ENCODE results near the gene UAP1L1. TPM values are rescaled to one million over a fixed set of nuclear protein-coding genes. Genes with fewer than 3 reads are reported as not detected.

The UAP1L1 gene
- total and polyA plus RNA-seq, 12 donors, result 0.28 to 68.7 (median 15.1) TPM

GRCh38 chr9:137088121-137088520 lies 10.8 kb downstream of the UAP1L1 start:
- H3K36me3 ChIP-seq (replicated peaks in 1 of 2), result peaks cover 0 to under 1% of the 10 kb centered on the region in 2 donors
- intact Hi-C loops (cut with DNase I), result no loop called here
- H3K27me3 ChIP-seq, result no peaks in the 10 kb centered on the region
- H3K27ac ChIP-seq, result no peak overlapping the region
- TF ChIP-seq POLR2A (IDR thresholded peaks at IDR 0.05), result no peak
- TF ChIP-seq, protein P1, sequence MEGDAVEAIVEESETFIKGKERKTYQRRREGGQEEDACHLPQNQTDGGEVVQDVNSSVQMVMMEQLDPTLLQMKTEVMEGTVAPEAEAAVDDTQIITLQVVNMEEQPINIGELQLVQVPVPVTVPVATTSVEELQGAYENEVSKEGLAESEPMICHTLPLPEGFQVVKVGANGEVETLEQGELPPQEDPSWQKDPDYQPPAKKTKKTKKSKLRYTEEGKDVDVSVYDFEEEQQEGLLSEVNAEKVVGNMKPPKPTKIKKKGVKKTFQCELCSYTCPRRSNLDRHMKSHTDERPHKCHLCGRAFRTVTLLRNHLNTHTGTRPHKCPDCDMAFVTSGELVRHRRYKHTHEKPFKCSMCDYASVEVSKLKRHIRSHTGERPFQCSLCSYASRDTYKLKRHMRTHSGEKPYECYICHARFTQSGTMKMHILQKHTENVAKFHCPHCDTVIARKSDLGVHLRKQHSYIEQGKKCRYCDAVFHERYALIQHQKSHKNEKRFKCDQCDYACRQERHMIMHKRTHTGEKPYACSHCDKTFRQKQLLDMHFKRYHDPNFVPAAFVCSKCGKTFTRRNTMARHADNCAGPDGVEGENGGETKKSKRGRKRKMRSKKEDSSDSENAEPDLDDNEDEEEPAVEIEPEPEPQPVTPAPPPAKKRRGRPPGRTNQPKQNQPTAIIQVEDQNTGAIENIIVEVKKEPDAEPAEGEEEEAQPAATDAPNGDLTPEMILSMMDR (IDR thresholded peaks at IDR 0.05), result no peak
- H3K9me3 ChIP-seq (replicated peaks in 1 of 3), result no peaks in the 10 kb centered on the region
- WGBS, 4 donors, result 82 to 87% (median 84%) methylated on average over 5 of the region's 5 CpGs
- no peak overlapping the region for H3K4me3 ChIP-seq
- no peak for DNase-seq
- H3K4me1 ChIP-seq (replicated peaks in 1 of 2), result peaks cover 24 to 31% of the 10 kb centered on the region in 2 donors

DNA sequence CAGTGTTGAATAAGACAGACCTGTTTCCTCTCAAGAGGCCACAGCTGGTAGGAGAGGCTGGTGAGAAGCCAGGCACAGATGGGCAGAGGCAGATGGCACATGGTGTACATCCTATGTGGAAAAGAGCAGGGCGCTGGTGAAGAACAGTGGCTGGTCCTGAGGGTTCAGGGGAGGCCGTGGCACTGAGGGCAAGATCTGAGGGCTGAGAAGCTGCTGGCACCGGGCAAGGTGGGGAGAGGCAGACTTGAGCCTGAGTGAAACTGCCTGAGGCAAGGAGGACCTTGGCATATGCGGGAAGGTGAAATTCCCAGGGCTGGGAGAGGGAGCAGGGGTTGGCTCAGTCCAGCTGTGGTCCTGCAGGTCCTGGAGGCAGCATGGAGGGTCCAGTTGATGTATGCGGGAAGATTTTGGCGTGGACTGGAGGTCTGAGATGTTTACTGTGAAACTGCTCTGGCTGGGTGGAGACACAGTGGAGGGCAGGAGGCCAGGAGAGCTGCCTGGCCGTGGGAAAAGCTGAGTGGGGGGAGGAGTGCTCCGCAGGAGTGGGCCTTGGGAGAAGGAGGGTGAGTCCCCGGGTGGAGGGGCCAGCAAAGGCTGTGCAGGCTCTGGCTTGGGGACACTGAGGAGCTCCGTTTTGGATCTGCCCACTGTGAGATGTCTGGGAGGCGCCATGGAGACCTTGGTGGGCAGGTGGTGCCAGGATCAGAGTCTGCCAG lies 12.1 kb downstream of the UAP1L1 start:
- no peaks in the 10 kb centered on the region for H3K9me3 ChIP-seq (replicated peaks in 1 of 3)
- no peak overlapping the region for H3K4me3 ChIP-seq
- TF ChIP-seq POLR2A (IDR thresholded peaks at IDR 0.05), result no peak
- TF ChIP-seq, protein P1 (IDR thresholded peaks at IDR 0.05), result no peak
- 71 to 75% (median 72%) methylated on average over 11 of the region's 11 CpGs for WGBS, 4 donors
- no peaks in the 10 kb centered on the region for H3K36me3 ChIP-seq (replicated peaks in 1 of 2)
- H3K27ac ChIP-seq, result no peak overlapping the region
- DNase-seq, result peak in 1 of 7 donors; percentile 21
- intact Hi-C loops (cut with DNase I), result no loop called here
- no peaks in the 10 kb centered on the region for H3K27me3 ChIP-seq
- peaks cover 17 to 21% of the 10 kb centered on the region in 2 donors for H3K4me1 ChIP-seq (replicated peaks in 1 of 2)

DNA sequence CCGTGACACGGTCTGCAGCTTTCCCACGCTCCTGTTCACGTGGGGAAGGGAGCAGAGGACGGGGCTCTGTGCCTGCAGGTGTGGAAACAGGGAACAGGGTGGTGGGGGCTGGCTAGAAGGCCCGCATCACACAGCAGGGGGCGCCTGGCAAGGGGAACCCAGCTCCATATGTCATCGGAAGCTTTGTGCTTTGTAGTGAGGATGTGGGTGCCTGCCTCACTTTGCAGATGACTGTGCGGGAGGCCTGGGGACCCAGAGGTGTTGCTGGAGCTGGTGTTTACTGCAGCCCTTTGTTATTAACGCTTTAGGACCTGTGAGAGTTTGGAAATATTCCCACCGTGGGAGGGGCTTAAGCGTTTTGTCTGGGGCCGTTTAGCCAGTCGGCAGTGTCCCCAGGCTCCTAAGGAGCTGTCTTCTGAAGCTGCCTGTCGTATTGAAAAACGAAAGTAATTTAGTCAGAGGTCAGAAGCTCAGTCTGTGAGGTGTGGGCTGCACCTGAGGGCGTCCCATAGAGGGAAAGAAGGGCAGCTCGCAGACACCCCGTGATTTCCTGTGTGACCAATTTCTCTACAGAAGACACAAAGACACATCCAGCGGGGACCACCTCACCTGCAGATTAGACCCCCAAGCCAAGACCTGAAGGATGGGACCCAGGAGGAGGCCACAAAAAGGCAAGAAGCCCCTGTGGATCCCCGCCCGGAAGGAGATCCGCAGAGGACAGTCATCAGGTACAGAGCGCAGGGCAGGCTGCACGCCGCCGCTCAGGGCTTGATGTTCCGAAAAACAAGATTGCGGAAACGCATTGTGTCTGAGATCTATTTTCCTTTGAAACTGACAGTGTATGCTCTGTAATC lies 18.6 kb downstream of the UAP1L1 start:
- H3K9me3 ChIP-seq (replicated peaks in 1 of 3), result no peaks in the 10 kb centered on the region
- H3K4me3 ChIP-seq, result no peak overlapping the region
- H3K36me3 ChIP-seq (replicated peaks in 1 of 2), result peaks cover 0 to 49% of the 10 kb centered on the region in 2 donors
- no peak for TF ChIP-seq POLR2A (IDR thresholded peaks at IDR 0.05)
- TF ChIP-seq, protein P1 (IDR thresholded peaks at IDR 0.05), result no peak
- no peak for DNase-seq
- no peak overlapping the region for H3K27ac ChIP-seq
- H3K27me3 ChIP-seq, result no peaks in the 10 kb centered on the region
- intact Hi-C loops (cut with DNase I), result no loop called here
- H3K4me1 ChIP-seq (replicated peaks in 1 of 2), result no peaks in the 10 kb centered on the region
- WGBS, 4 donors, result 81 to 85% (median 84%) methylated on average over 27 to 30 of the region's 30 CpGs

GRCh38 chr9:137096785-137097546 lies 19.6 kb downstream of the UAP1L1 start:
- Histone ChIP-seq H3K9me3 (replicated peaks in 1 of 3) (no peaks in the 10 kb centered on the region), H3K4me3 (no peak overlapping the region), H3K4me1 (replicated peaks in 1 of 2) (no peaks in the 10 kb centered on the region), H3K27me3 (no peaks in the 10 kb centered on the region), H3K27ac (no peak overlapping the region), H3K36me3 (replicated peaks in 1 of 2) (peaks cover 0 to 59% of the 10 kb centered on the region in 2 donors)
- no peak for TF ChIP-seq POLR2A (IDR thresholded peaks at IDR 0.05)
- TF ChIP-seq, protein P1 (IDR thresholded peaks at IDR 0.05), result no peak
- WGBS, 4 donors, result 91 to 93% (median 91%) methylated on average over 23 to 31 of the region's 31 CpGs
- intact Hi-C loops (cut with DNase I), result no loop called here
- no peak for DNase-seq
